Ectodermal cell (in vitro differentiated cells): ENCODE results near the gene MPV17.

ENCODE experiments used
- H3K27ac ChIP-seq: 2 replicates; pipeline ENCODE4 v1.7.0; 2013; ENCODE audit warnings: mild to moderate bottlenecking, low read depth, low read length; ENCODE audit not compliant: insufficient read depth, poor library complexity, severe bottlenecking
- H3K27me3 ChIP-seq: 2 replicates; pipeline ENCODE4 v1.7.0; 2013; ENCODE audit warnings: mild to moderate bottlenecking, low read length; ENCODE audit not compliant: insufficient read depth, control insufficient read depth, poor library complexity, severe bottlenecking
- H3K36me3 ChIP-seq: one replicate; pipeline ENCODE4 v1.7.0; 2013; ENCODE audit warnings: low read length; ENCODE audit not compliant: control insufficient read depth, insufficient read depth
- H3K4me1 ChIP-seq: one replicate; pipeline ENCODE4 v1.7.0; 2013; ENCODE audit warnings: low read length; ENCODE audit not compliant: control insufficient read depth, insufficient read depth
- H3K4me3 ChIP-seq: 2 replicates; pipeline ENCODE4 v1.7.0; 2013; ENCODE audit warnings: low read depth, low read length, control low read depth; ENCODE audit not compliant: insufficient read depth
- H3K9me3 ChIP-seq: 2 replicates; pipeline ENCODE4 v1.7.0; 2013; ENCODE audit warnings: mild to moderate bottlenecking, low read length, moderate library complexity; ENCODE audit not compliant: control insufficient read depth
- WGBS, 2 experiments: methylation state at CpG; one replicate each; pipeline ENCODE4 v1.1.7; 2013; ENCODE audit warnings: missing lambda C conversion rate in 2 of 2; 5-methylcytosine and 5-hydroxymethylcytosine counted together

Gene MPV17

GRCh38 chr2:27297195-27297594, 25.7 kb downstream of the MPV17 start:
- WGBS, 2 experiments = 91 to 97% methylated on average over 3 of the region's 3 CpGs
- H3K27ac ChIP-seq = no peak overlapping the region
- no peaks in the 10 kb centered on the region for H3K9me3 ChIP-seq

DNA sequence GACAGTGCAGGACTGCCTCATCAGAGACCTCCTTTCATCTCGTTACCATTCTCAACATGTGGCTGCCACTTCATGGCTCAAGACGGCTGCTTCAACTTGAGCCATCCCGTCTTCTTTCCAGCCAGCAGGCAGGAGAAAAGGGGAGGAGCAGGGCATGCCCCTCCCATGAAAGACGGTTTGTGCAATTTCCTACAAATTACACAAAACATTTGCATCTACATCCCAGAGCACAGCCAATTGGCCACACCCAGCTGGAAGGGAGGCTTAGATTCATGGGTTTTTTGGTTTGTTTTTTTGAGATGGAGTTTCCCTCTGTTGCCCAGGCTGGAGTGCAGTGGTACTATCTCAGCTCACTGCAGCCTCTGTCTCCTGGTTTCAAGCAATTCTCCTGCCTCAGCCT, 26.4 kb downstream of the MPV17 start:
- 76 to 79% methylated on average over 3 to 4 of the region's 4 CpGs for WGBS, 2 experiments
- Histone ChIP-seq H3K27me3 (peaks cover 6% of the 10 kb centered on the region), H3K27ac (no peak overlapping the region), H3K4me3 (no peak overlapping the region), H3K4me1 (no peaks in the 10 kb centered on the region), H3K36me3 (no peaks in the 10 kb centered on the region), H3K9me3 (no peaks in the 10 kb centered on the region)

More at GRCh38 chr2:27297195-27297594, 25.7 kb downstream of the MPV17 start:
- Histone ChIP-seq H3K36me3 (no peaks in the 10 kb centered on the region), H3K4me3 (no peak overlapping the region), H3K27me3 (no peaks in the 10 kb centered on the region), H3K4me1 (no peaks in the 10 kb centered on the region)

- no peaks in the 10 kb centered on the region for H3K36me3 ChIP-seq
- H3K4me1 ChIP-seq = no peaks in the 10 kb centered on the region
- 89 to 92% methylated on average over 8 of the region's 8 CpGs for WGBS, 2 experiments
- H3K4me3 ChIP-seq = no peak overlapping the region
- H3K9me3 ChIP-seq = no peaks in the 10 kb centered on the region
- peaks cover 6% of the 10 kb centered on the region for H3K27me3 ChIP-seq
- H3K27ac ChIP-seq = no peak overlapping the region
Observed at GRCh38 chr2:27294928-27295327, 28.0 kb downstream of the MPV17 start.

DNA sequence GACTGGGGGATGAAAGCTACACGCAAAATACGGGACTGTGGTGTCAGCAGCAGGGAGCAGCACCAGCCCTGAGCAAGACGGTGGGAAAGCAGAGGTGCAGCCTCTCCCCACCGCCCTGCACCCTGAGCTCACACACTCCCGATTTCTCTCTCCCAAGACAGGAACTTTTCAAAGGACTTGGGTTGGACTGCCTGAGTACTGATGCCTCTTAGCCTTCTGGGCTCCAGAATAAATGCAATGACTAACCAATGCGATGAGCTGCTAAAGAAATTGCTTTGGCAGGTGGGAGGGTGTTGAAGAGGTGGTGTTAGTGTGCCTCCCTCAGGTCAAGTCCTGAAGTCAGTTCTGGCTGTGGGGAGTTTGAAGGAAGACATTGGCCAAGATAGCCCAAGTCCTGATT, 31.0 kb downstream of the MPV17 start:
- Histone ChIP-seq H3K4me1 (no peaks in the 10 kb centered on the region), H3K36me3 (no peaks in the 10 kb centered on the region), H3K9me3 (no peaks in the 10 kb centered on the region), H3K27me3 (peaks cover 6% of the 10 kb centered on the region), H3K4me3 (no peak overlapping the region), H3K27ac (no peak overlapping the region)
- 32 to 34% methylated on average over 6 of the region's 6 CpGs for WGBS, 2 experiments

DNA sequence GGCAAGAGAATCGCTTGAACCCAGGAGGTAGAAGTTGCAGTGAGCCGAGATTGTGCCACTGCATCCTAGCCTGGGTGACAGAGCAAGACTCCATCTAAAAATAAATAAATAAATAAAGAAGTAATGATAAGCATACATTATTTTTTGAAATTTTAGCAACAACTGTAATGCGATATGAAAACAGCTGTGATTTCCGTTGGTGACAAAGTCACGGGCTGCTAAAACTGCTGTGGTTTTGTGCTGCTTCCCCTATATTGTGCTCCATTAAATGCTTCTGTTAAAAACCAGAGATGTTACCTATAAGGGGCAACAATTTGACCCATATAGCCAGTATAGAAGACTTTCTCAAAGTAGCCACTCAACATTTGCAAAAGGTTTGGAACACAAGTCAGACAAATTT, 32.3 kb downstream of the MPV17 start:
- no peaks in the 10 kb centered on the region for H3K9me3 ChIP-seq
- no peak overlapping the region for H3K4me3 ChIP-seq
- H3K27ac ChIP-seq = no peak overlapping the region
- no peaks in the 10 kb centered on the region for H3K4me1 ChIP-seq
- no peaks in the 10 kb centered on the region for H3K36me3 ChIP-seq
- peaks cover 6% of the 10 kb centered on the region for H3K27me3 ChIP-seq
- 93 to 98% methylated on average over 5 of the region's 5 CpGs for WGBS, 2 experiments

DNA sequence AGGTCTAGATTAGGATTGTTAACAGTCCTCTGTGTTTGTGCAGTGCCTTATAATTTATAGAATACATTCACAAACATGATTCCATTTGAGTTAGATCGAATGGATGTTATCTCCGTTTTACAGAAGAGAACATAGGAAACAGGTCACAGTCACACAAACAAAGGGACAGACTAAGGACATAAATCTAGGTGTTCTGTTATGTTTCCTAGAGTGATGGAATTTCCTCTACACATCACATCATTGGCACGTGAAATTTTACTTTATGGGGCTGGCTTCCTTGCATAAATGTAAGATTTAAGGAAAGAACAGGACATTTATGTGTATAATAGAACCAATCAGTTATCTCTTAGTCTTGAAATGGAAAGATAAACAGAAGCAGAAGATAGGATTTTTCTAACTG, 34.3 kb downstream of the MPV17 start:
- H3K4me3 ChIP-seq = no peak overlapping the region
- H3K27ac ChIP-seq = no peak overlapping the region
- H3K36me3 ChIP-seq = no peaks in the 10 kb centered on the region
- no peaks in the 10 kb centered on the region for H3K4me1 ChIP-seq
- peaks cover 10% of the 10 kb centered on the region for H3K27me3 ChIP-seq
- WGBS, 2 experiments = 88 to 100% methylated on average over 2 to 3 of the region's 3 CpGs
- H3K9me3 ChIP-seq = no peaks in the 10 kb centered on the region

GRCh38 chr2:27285481-27285880, 37.4 kb downstream of the MPV17 start:
- Histone ChIP-seq H3K27me3 (peaks cover 8% of the 10 kb centered on the region), H3K36me3 (no peaks in the 10 kb centered on the region), H3K4me3 (no peak overlapping the region), H3K4me1 (peaks cover 9% of the 10 kb centered on the region), H3K27ac (no peak overlapping the region), H3K9me3 (no peaks in the 10 kb centered on the region)
- WGBS, 2 experiments = 58 to 64% methylated on average over 5 to 6 of the region's 6 CpGs

- H3K4me3 ChIP-seq = no peak overlapping the region
- H3K27me3 ChIP-seq = peaks cover 8% of the 10 kb centered on the region
- no peaks in the 10 kb centered on the region for H3K36me3 ChIP-seq
- whole genome bisulfite sequencing, 2 experiments = 80% methylated on average over 1 of the region's 1 CpG; no CpG with 5 or more reads in 1 of the 2 experiments
- H3K9me3 ChIP-seq = no peaks in the 10 kb centered on the region
- no peak overlapping the region for H3K27ac ChIP-seq
- peaks cover 9% of the 10 kb centered on the region for H3K4me1 ChIP-seq
Observed at GRCh38 chr2:27284996-27285395, 37.9 kb downstream of the MPV17 start.

- Histone ChIP-seq H3K36me3 (no peaks in the 10 kb centered on the region), H3K9me3 (no peaks in the 10 kb centered on the region), H3K27me3 (peaks cover 8% of the 10 kb centered on the region)
Observed at GRCh38 chr2:27282892-27283291, 40.0 kb downstream of the MPV17 start.

GRCh38 chr2:27281855-27282559, 40.9 kb downstream of the MPV17 start, which contains the start of gene TRIM54:
TSS of gene TRIM54 (plus strand) at chr2:27282429. CDS start at chr2:27282732, 303 bp downstream.
- Histone ChIP-seq H3K36me3 (no peaks in the 10 kb centered on the region), H3K27me3 (peaks cover 8% of the 10 kb centered on the region), H3K9me3 (no peaks in the 10 kb centered on the region), H3K27ac (no peak within 1 kb of the TSS), H3K4me1 (peaks cover 9% of the 10 kb centered on the region), H3K4me3 (no peak within 1 kb of the TSS)
- 32 to 35% methylated on average over 5 of the region's 5 CpGs for WGBS, 2 experiments

More at GRCh38 chr2:27282892-27283291, 40.0 kb downstream of the MPV17 start:
- Histone ChIP-seq H3K4me3 (no peak overlapping the region), H3K27ac (no peak overlapping the region), H3K4me1 (peaks cover 9% of the 10 kb centered on the region)
- WGBS, 2 experiments = 47 to 53% methylated on average over 5 of the region's 5 CpGs
